RWPE2 (cell line): Measurements from ENCODE around the gene CACNB2.

Experiments
- ATAC-seq: fragments of 200-7000 bp; cut with Tn5 transposase; 3 replicates; pipeline ENCODE4 v1.9.1; 2021; ENCODE audit warnings: low read depth
- DNase-seq: peaks from one replicate; pipeline ENCODE4 v3.0.0-alpha.2; 2020; ENCODE audit warnings: low spot score
- H3K27ac ChIP-seq: fragments of 450-650 bp; 2 replicates; pipeline ENCODE4 v1.5.1; 2017; ENCODE audit warnings: mild to moderate bottlenecking; ENCODE audit not compliant: poor library complexity, severe bottlenecking
- H3K27me3 ChIP-seq: fragments of 250-450 bp; sonication (Bioruptor Pico); 2 replicates; pipeline ENCODE4 v1.5.1; 2021; ENCODE audit warnings: mild to moderate bottlenecking, moderate library complexity; ENCODE audit not compliant: insufficient read depth, poor library complexity, severe bottlenecking
- H3K36me3 ChIP-seq: fragments of 250-450 bp; sonication (Bioruptor Pico); 2 replicates; pipeline ENCODE4 v1.5.1; 2020; ENCODE audit warnings: low read depth, mild to moderate bottlenecking, moderate library complexity
- H3K4me1 ChIP-seq: fragments of 250-450 bp; sonication (Bioruptor Pico); 2 replicates; pipeline ENCODE4 v1.5.1; 2021; ENCODE audit warnings: mild to moderate bottlenecking, moderate library complexity; ENCODE audit not compliant: insufficient read depth, poor library complexity, severe bottlenecking
- H3K4me3 ChIP-seq: fragments of 250-450 bp; sonication (Bioruptor Pico); 2 replicates; pipeline ENCODE4 v1.5.1; 2021; ENCODE audit warnings: mild to moderate bottlenecking, moderate library complexity; ENCODE audit not compliant: severe bottlenecking
- H3K9me3 ChIP-seq: fragments of 250-450 bp; sonication (Bioruptor Pico); 2 replicates; pipeline ENCODE4 v1.5.1; 2021; ENCODE audit warnings: mild to moderate bottlenecking, moderate library complexity; ENCODE audit not compliant: severe bottlenecking
- CTCF ChIP-seq: fragments of 450-650 bp; IDR thresholded peaks from one replicate; pipeline ENCODE4 v1.5.1; 2017; ENCODE audit warnings: mild to moderate bottlenecking, moderate library complexity; ENCODE audit not compliant: poor library complexity, severe bottlenecking

CACNB2 gene

DNA sequence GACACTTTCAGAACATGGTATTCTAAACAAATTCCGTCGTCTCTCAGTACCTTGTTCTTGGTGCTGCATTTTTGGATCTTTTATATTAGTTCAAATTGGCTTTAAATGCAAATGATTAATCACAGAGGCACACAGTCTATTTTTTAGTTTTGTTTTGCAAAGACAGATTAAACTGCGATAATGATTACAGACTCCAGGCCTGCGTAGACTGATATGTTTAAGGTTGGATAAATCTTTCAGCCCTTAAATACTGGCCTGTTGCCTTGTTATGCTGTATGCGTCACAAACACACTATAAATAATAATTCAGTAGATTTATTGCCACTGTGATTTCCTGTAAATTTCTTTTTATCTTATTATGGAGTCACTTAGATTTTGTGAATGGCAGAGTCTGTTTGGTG is 19.3 kb downstream of the CACNB2 start:
- H3K9me3 ChIP-seq = no peaks in the 10 kb centered on the region
- DNase-seq (no peak), ATAC-seq (no peak)
- H3K27ac ChIP-seq = no peak overlapping the region
- H3K36me3 ChIP-seq = no peaks in the 10 kb centered on the region
- H3K27me3 ChIP-seq = no peaks in the 10 kb centered on the region
- TF ChIP-seq CTCF = no peak
- no peak overlapping the region for H3K4me3 ChIP-seq
- H3K4me1 ChIP-seq = peaks cover 18% of the 10 kb centered on the region

- Histone ChIP-seq H3K27me3 (no peaks in the 10 kb centered on the region), H3K4me1 (peaks cover 18% of the 10 kb centered on the region), H3K4me3 (no peak overlapping the region), H3K36me3 (no peaks in the 10 kb centered on the region), H3K9me3 (no peaks in the 10 kb centered on the region), H3K27ac (no peak overlapping the region)
- no peak for TF ChIP-seq CTCF
- no peak for ATAC-seq
- DNase-seq = no peak
Measured at GRCh38 chr10:18162021-18162627, 21.9 kb downstream of the CACNB2 start.

DNA sequence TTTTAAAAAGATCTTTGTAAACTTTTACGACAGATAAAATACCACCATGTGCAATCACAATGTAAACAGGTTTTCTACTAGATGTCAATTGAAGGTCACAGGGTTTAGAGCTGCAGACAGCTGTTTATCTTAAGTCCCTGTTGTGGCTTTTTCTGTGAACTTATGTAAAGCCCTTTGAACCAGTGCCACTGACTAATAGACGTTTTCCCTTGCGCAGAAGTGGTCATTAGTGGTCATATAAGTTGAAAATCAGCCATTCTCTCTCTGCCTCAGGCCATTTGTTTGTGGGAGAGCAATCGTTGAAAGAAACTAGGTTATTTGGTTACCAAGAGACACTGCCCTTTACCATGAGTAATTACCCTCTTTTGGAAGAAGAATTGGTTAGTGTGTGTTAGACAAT is 23.9 kb downstream of the CACNB2 start:
- TF ChIP-seq CTCF = no peak
- H3K27ac ChIP-seq = no peak overlapping the region
- peaks cover 2% of the 10 kb centered on the region for H3K4me1 ChIP-seq
- DNase-seq (no peak), ATAC-seq (no peak)
- H3K36me3 ChIP-seq = no peaks in the 10 kb centered on the region
- H3K27me3 ChIP-seq = no peaks in the 10 kb centered on the region
- H3K4me3 ChIP-seq = no peak overlapping the region
- no peaks in the 10 kb centered on the region for H3K9me3 ChIP-seq

GRCh38 chr10:18164748-18165361 is 24.6 kb downstream of the CACNB2 start:
- no peaks in the 10 kb centered on the region for H3K27me3 ChIP-seq
- ATAC-seq (no peak), DNase-seq (no peak)
- no peaks in the 10 kb centered on the region for H3K4me1 ChIP-seq
- no peak for TF ChIP-seq CTCF
- H3K9me3 ChIP-seq = no peaks in the 10 kb centered on the region
- H3K27ac ChIP-seq = no peak overlapping the region
- H3K4me3 ChIP-seq = no peak overlapping the region
- H3K36me3 ChIP-seq = no peaks in the 10 kb centered on the region

DNA sequence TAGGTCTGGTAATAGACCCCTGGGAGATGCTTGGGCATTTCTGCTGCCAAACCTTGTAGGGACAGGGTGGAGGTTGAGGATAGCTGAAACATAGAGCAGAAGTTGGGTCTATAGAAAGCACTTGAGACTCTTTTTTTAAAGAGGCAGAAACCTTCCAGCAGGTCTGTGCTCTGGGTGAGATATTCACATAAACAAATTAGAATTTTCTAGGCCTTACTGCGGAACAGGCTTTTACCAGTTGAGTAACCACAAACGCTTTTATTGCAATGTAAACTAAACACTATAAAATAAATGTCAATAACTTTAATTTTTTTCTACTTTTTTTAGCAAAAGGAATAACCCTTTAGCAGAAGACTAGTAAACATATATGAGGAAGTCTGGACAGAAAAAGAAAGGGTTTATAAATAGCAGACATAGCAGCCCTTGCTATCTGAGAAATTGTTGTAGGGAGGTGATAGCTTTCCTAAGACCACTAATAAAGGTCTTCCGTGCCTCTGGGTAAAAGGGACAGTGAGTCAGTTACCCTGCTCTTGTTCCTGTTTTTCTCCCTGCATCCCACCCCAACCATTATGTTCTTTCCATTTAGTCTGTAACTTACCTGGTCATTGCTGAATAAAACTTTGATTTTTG is 38.7 kb downstream of the CACNB2 start:
- H3K27ac ChIP-seq = no peak overlapping the region
- H3K4me3 ChIP-seq = no peak overlapping the region
- H3K4me1 ChIP-seq = no peaks in the 10 kb centered on the region
- no peaks in the 10 kb centered on the region for H3K9me3 ChIP-seq
- no peak for ATAC-seq
- no peaks in the 10 kb centered on the region for H3K36me3 ChIP-seq
- no peaks in the 10 kb centered on the region for H3K27me3 ChIP-seq
- DNase-seq = no peak
- TF ChIP-seq CTCF = no peak
